Panc1 (cell line): ENCODE data around the gene APOBEC3A. TPM values are rescaled to one million over a fixed set of nuclear protein-coding genes. Genes with fewer than 3 reads are reported as not detected.

ENCODE experiments used
- ATAC-seq: fragments of 200-7000 bp; cut with Tn5 transposase; 2 replicates; pipeline ENCODE4 v1.9.1; 2020; ENCODE audit warnings: mild to moderate bottlenecking, moderate library complexity
- BruUV-seq: library from RNA; stranded (reverse); fragments of 400-500 nt; replicated peaks from 2 replicates; lab custom pipeline; 2021; lab: Mats Ljungman, UMichigan
- CTCF ChIA-PET: fragments of 300-600 bp; sonication (Branson Sonifier 250); formaldehyde crosslinking; loops from one replicate; lab custom pipeline; 2022; ENCODE audit warnings: antibody characterized with exemption; lab: Charles Lee
- POLR2A ChIA-PET: fragments of 300-600 bp; sonication (Branson Sonifier 250); formaldehyde crosslinking; loops from one replicate; lab custom pipeline; 2022; ENCODE audit warnings: antibody characterized with exemption; lab: Charles Lee
- DNase-seq: peaks from one replicate; pipeline ENCODE4 v3.0.0-alpha.2; 2010; ENCODE audit warnings: low read depth, low spot score
- H3K27ac ChIP-seq: 2 replicates; pipeline ENCODE4 v1.5.1; 2011; ENCODE audit warnings: mild to moderate bottlenecking, low read length, inconsistent platforms
- H3K27me3 ChIP-seq: fragments of 200-500 bp; sonication (Bioruptor generic); 2 replicates; pipeline ENCODE4 v1.6.0; 2014; ENCODE audit warnings: low read length, inconsistent platforms; ENCODE audit not compliant: control insufficient read depth, insufficient read depth
- H3K36me3 ChIP-seq: fragments of 200-500 bp; sonication (Bioruptor generic); 2 replicates; pipeline ENCODE4 v1.5.1; 2014; ENCODE audit warnings: inconsistent platforms, mild to moderate bottlenecking, low read length, moderate library complexity; ENCODE audit not compliant: control insufficient read depth, insufficient read depth
- H3K4me1 ChIP-seq: 2 replicates; pipeline ENCODE4 v1.5.1; 2011; ENCODE audit warnings: inconsistent platforms, mild to moderate bottlenecking, low read length, moderate library complexity; ENCODE audit not compliant: control insufficient read depth, insufficient read depth
- H3K4me3 ChIP-seq, 2 experiments: 2 replicates each; pipeline ENCODE4 v1.5.1; 2011 to 2012; ENCODE audit warnings: low read depth in 2 of 2, low read length in 2 of 2, mild to moderate bottlenecking in 2 of 2, inconsistent platforms in 1 of 2, moderate library complexity in 1 of 2
- H3K9me3 ChIP-seq: fragments of 200-500 bp; sonication (Bioruptor generic); 2 replicates; pipeline ENCODE4 v1.5.1; 2014; ENCODE audit warnings: low read depth, mild to moderate bottlenecking, inconsistent platforms, low read length, moderate library complexity; ENCODE audit not compliant: control insufficient read depth, insufficient read depth
- POLR2AphosphoS5 ChIP-seq: IDR thresholded peaks from 2 replicates; pipeline ENCODE4 v1.6.1; 2012; ENCODE audit warnings: mild to moderate bottlenecking, low read depth, low read length, moderate library complexity
- REST ChIP-seq, 2 experiments: IDR thresholded peaks; 2 replicates each; pipeline ENCODE4 v1.6.1; 2011 to 2012; ENCODE audit warnings: low read depth in 2 of 2, control low read depth in 1 of 2, low read length in 1 of 2, mild to moderate bottlenecking in 1 of 2, moderate library complexity in 1 of 2; ENCODE audit not compliant: insufficient read depth in 1 of 2
- SIN3A ChIP-seq: IDR thresholded peaks from 2 replicates; pipeline ENCODE4 v1.6.1; 2012; ENCODE audit warnings: low read depth, mild to moderate bottlenecking, low read length, moderate library complexity, borderline replicate concordance; ENCODE audit not compliant: insufficient read depth
- TCF7L2 ChIP-seq: IDR thresholded peaks from 2 replicates; pipeline ENCODE4 v1.6.1; 2011; ENCODE audit warnings: mild to moderate bottlenecking, low read depth, low read length, inconsistent platforms
- in situ Hi-C: cut with HindIII; loops from 2 replicates; pipeline ENCODE4 v1.10.0; 2016; ENCODE audit warnings: low sequenced_read_pairs, low pct_unique_long_range_greater_than_20kb
- intact Hi-C: fragments of 100-400 bp; cut with micrococcal nuclease; formaldehyde crosslinking; loops from one replicate; pipeline ENCODE4 v1.10.0; 2022; ENCODE audit not compliant: unreplicated experiment
- total RNA-seq: library from RNA; stranded (reverse); gene quantifications from one replicate; pipeline ENCODE4 v1.2.1, GENCODE V29; 2021; ENCODE audit not compliant: unreplicated experiment
- TF ChIP-seq, protein P1 (sequence below): fragments of 450-650 bp; IDR thresholded peaks from 2 replicates; pipeline ENCODE4 v1.5.1; 2017; ENCODE audit warnings: mild to moderate bottlenecking

The APOBEC3A gene
- total RNA-seq, 1 experiment from 2014 or later: not detected

DNA sequence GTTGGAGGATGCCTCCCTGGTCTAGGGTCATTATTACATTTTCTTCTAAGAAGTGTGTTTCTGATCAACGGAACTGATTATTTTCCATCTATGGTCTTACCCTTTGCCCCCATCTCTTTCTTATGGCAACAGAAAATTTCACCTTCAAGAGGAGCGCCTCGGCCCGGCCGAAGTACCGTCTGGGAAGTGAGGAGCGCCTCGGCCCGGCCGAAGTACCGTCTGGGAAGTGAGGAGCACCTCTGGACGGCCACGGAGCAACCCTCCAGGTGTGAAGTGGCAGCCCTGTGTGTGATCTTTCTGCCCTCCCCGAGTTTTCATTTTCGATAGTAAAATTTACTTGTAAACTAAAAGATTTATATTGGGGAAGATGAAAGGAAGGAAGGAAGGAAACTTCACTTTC lies 53.5 kb downstream of the APOBEC3A start:
- Histone ChIP-seq H3K4me3 (no peak overlapping the region), H3K4me1 (peaks cover 2% of the 10 kb centered on the region; the same call in 1 of the 2 replicates), H3K9me3 (no peaks in the 10 kb centered on the region), H3K27ac (no peak overlapping the region), H3K36me3 (no peaks in the 10 kb centered on the region; the same call in 1 of the 2 replicates), H3K27me3 (no peaks in the 10 kb centered on the region)
- intact Hi-C loops (no loop called here), in situ Hi-C loops (no loop called here)
- ChIA-PET CTCF (no interaction called here), POLR2A (no interaction called here)
- no peak for DNase-seq
- ATAC-seq: no peak
- TF ChIP-seq SIN3A: no peak
- TF ChIP-seq REST (IDR thresholded peaks at IDR 0.05; ENCODE audit: insufficient read depth in 1 of 2, low read depth in 2 of 2, low read length in 1 of 2): no peak
- TF ChIP-seq, protein P1, sequence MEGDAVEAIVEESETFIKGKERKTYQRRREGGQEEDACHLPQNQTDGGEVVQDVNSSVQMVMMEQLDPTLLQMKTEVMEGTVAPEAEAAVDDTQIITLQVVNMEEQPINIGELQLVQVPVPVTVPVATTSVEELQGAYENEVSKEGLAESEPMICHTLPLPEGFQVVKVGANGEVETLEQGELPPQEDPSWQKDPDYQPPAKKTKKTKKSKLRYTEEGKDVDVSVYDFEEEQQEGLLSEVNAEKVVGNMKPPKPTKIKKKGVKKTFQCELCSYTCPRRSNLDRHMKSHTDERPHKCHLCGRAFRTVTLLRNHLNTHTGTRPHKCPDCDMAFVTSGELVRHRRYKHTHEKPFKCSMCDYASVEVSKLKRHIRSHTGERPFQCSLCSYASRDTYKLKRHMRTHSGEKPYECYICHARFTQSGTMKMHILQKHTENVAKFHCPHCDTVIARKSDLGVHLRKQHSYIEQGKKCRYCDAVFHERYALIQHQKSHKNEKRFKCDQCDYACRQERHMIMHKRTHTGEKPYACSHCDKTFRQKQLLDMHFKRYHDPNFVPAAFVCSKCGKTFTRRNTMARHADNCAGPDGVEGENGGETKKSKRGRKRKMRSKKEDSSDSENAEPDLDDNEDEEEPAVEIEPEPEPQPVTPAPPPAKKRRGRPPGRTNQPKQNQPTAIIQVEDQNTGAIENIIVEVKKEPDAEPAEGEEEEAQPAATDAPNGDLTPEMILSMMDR: no peak
- TF ChIP-seq POLR2AphosphoS5: no peak
- TF ChIP-seq TCF7L2: no peak
- BruUV-seq: no TSS peak

Other genes with a start within 250 kb of the APOBEC3A start
- gene SUN2, start 201.6 kb upstream of the APOBEC3A start, total RNA-seq: 45.1 TPM
- 10.5 TPM for gene DNAL4, start 163.5 kb upstream of the APOBEC3A start, total RNA-seq
- 32.6 TPM for gene NPTXR, start 113.6 kb upstream of the APOBEC3A start, total RNA-seq
- 98.4 TPM for gene CBX6, start 85.4 kb upstream of the APOBEC3A start, total RNA-seq
- gene APOBEC3B, start 24.7 kb downstream of the APOBEC3A start, total RNA-seq: 15.6 TPM
- gene APOBEC3C, start 56.6 kb downstream of the APOBEC3A start, total RNA-seq: 12.7 TPM
- gene APOBEC3D, start 63.5 kb downstream of the APOBEC3A start, total RNA-seq: 3.3 TPM
- 7.7 TPM for gene APOBEC3F, start 83.3 kb downstream of the APOBEC3A start, total RNA-seq
- 4.8 TPM for gene APOBEC3G, start 119.7 kb downstream of the APOBEC3A start, total RNA-seq
- gene APOBEC3H, start 139.6 kb downstream of the APOBEC3A start, total RNA-seq: not detected
- gene CBX7, start 195.1 kb downstream of the APOBEC3A start, total RNA-seq: 14.5 TPM